HG03378 (cell line): Measurements from ENCODE around the gene HIF1A.

Source experiments
- ATAC-seq: cut with Tn5 transposase; IDR thresholded peaks from one replicate; pipeline ENCODE4 v1.9.1; 2021; ENCODE audit warnings: mild to moderate bottlenecking, moderate library complexity; ENCODE audit not compliant: unreplicated experiment

The HIF1A gene

GRCh38 chr14:61769893-61770292 lies 74.6 kb downstream of the HIF1A start:
- no peak for ATAC-seq

- ATAC-seq = no peak
Observed at GRCh38 chr14:61774861-61775260, 79.5 kb downstream of the HIF1A start.

GRCh38 chr14:61780125-61780524 lies 84.8 kb downstream of the HIF1A start:
- ATAC-seq = no peak

- ATAC-seq = no peak
Observed at GRCh38 chr14:61797309-61797708, 102.0 kb downstream of the HIF1A start.
